ENCODE results near the gene SPACDR. TPM values are rescaled to one million over a fixed set of nuclear protein-coding genes. Genes with fewer than 3 reads are reported as not detected.

Gene SPACDR
- total RNA-seq, 1 experiment from 2014 or later = 4.5 TPM

GRCh38 chr7:100438172-100438571 lies 25.9 kb downstream of the SPACDR start:
- no peak overlapping the region for H3K4me3 Mint-ChIP-seq (ENCODE audit: low read depth, unreplicated experiment)
- intact Hi-C loops (cut with micrococcal nuclease; ENCODE audit: unreplicated experiment) = no loop called here
- H3K27me3 Mint-ChIP-seq (ENCODE audit: unreplicated experiment) = no peaks in the 10 kb centered on the region
- no peaks in the 10 kb centered on the region for H3K9me3 Mint-ChIP-seq (ENCODE audit: low read depth, unreplicated experiment)
- no peak for TF ChIP-seq CTCF (IDR thresholded peaks at IDR 0.05; ENCODE audit: unreplicated experiment)
- peaks cover 10% of the 10 kb centered on the region for H3K4me1 Mint-ChIP-seq (ENCODE audit: low read depth, unreplicated experiment)
- CTCF ChIA-PET = no interaction called here
- H3K36me3 Mint-ChIP-seq (ENCODE audit: insufficient read depth, unreplicated experiment) = peaks cover 35% of the 10 kb centered on the region
- H3K27ac Mint-ChIP-seq (ENCODE audit: unreplicated experiment) = no peak overlapping the region
- no TSS peak for BruUV-seq (replicated peaks)
- no peak for DNase-seq

DNA sequence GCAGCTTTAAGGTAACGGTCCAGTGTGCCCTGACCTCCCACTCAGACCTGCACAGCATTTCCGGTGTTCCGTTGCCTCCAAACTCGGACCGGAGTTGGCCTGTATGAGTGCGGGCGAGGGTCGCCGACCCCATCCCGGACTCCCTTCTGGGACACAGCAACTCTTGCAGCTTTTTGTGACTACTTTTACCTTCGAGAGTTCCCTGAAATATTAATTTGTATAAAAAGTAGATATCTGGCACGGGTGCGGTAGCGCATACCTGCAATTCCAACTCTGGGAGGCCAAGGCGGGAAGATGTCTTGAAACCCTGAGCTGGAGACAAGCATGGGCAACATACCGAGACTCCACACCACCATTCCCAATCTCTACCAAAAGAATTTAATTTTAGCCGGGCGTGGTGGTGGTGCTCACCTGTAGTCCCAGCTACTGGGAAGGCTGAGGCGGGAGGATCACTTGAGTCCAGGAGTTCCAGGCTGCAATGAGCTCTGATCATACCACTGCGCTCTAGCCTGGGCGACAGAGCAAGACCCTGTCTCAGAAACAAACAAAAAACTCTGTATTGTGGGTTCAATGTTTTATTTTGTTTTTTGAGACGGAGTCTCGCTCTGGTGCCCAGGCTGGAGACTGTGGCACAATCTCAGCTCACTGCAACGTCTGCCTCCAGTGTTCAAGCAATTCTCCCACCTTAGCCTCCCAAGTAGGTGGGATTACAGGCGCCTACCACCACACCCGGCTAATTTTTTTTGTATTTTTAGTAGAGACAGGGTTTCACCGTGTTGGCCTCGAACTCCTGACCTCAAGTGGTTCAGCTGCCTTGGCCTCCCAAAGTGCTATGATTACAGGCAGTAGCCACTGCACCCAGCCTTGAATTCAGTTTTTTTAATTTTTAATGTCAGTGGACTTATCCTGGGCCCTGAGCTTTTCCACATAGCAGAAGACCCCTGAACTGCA lies 26.6 kb downstream of the SPACDR start:
- BruUV-seq (replicated peaks) = no TSS peak
- intact Hi-C loops (cut with micrococcal nuclease; ENCODE audit: unreplicated experiment) = no loop called here
- DNase-seq = no peak
- no peak for TF ChIP-seq CTCF (IDR thresholded peaks at IDR 0.05; ENCODE audit: unreplicated experiment)
- Mint-ChIP-seq H3K36me3 (ENCODE audit: insufficient read depth, unreplicated experiment) (peaks cover 40% of the 10 kb centered on the region), H3K4me1 (ENCODE audit: low read depth, unreplicated experiment) (peaks cover 10% of the 10 kb centered on the region), H3K4me3 (ENCODE audit: low read depth, unreplicated experiment) (no peak overlapping the region), H3K27me3 (ENCODE audit: unreplicated experiment) (no peaks in the 10 kb centered on the region), H3K9me3 (ENCODE audit: low read depth, unreplicated experiment) (no peaks in the 10 kb centered on the region), H3K27ac (ENCODE audit: unreplicated experiment) (no peak overlapping the region)
- CTCF ChIA-PET = interaction anchor here (0.5 kb wide), 1 partner anchor 320 kb away, joined by 3 read pairs; no protein-coding TSS in a partner anchor

DNA sequence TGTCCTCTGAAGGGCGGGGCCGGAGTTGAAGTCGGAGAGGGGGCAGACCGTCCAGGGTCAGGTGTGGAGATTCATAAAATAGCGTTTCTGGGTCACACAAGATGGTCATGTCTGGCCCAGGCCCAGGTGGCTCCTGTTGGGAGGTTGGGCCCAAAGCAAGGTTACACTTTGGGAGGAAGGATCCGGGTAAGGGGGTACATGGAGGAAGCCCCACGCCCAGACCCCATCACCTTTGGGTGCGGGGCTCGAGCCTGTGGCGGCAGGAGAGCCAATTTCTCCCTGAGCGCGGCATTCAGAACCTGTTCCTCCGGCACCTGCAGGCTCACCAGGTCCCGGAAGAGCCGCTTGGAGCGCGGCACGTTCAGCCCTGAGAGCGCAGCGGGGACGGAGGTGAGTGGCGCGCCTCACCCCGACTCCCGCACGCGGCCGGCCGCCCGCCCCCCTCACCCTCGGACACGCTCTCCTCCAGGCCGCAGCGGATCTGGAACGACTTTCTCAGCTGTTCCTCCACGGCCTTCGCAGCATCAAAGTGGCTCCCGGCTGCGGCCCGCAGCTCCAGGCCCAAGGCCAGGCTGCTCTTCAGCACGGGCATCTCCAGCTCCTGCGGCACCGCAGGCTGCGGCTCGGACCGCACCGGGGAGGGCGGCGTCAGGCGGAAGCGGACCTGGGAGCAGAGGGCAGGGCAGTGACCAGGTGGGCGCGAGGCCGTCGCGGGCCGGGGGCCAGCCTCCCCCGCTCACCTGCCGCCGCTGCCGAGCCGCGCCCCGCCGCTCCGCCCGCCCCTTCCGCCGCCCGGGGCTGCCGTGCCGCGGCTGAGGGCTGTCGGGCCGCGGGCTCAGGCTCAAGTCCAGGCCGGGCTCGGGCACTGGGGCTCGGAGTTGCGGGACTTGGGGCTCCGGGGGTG lies 28.4 kb downstream of the SPACDR start:
- TF ChIP-seq CTCF (IDR thresholded peaks at IDR 0.05; ENCODE audit: unreplicated experiment) = no peak
- H3K4me3 Mint-ChIP-seq (ENCODE audit: low read depth, unreplicated experiment) = peak overlapping the region; percentile 83
- BruUV-seq (replicated peaks) = no TSS peak
- peaks cover 52% of the 10 kb centered on the region for H3K36me3 Mint-ChIP-seq (ENCODE audit: insufficient read depth, unreplicated experiment)
- peaks cover 10% of the 10 kb centered on the region for H3K4me1 Mint-ChIP-seq (ENCODE audit: low read depth, unreplicated experiment)
- intact Hi-C loops (cut with micrococcal nuclease; ENCODE audit: unreplicated experiment) = no loop called here
- DNase-seq = peak; percentile 28
- CTCF ChIA-PET = no interaction called here
- no peaks in the 10 kb centered on the region for H3K9me3 Mint-ChIP-seq (ENCODE audit: low read depth, unreplicated experiment)
- no peaks in the 10 kb centered on the region for H3K27me3 Mint-ChIP-seq (ENCODE audit: unreplicated experiment)
- H3K27ac Mint-ChIP-seq (ENCODE audit: unreplicated experiment) = peak overlapping the region; percentile 99

- Mint-ChIP-seq H3K9me3 (ENCODE audit: low read depth, unreplicated experiment) (no peaks in the 10 kb centered on the region), H3K4me3 (ENCODE audit: low read depth, unreplicated experiment) (peak overlapping the region; percentile 83), H3K4me1 (ENCODE audit: low read depth, unreplicated experiment) (peaks cover 10% of the 10 kb centered on the region), H3K27ac (ENCODE audit: unreplicated experiment) (peak overlapping the region; percentile 96), H3K36me3 (ENCODE audit: insufficient read depth, unreplicated experiment) (peaks cover 62% of the 10 kb centered on the region), H3K27me3 (ENCODE audit: unreplicated experiment) (peaks cover 3% of the 10 kb centered on the region)
- TSS peak; percentile 58 for BruUV-seq (replicated peaks)
- DNase-seq = no peak
- TF ChIP-seq CTCF (IDR thresholded peaks at IDR 0.05; ENCODE audit: unreplicated experiment) = no peak
- CTCF ChIA-PET = no interaction called here
- intact Hi-C loops (cut with micrococcal nuclease; ENCODE audit: unreplicated experiment) = no loop called here
Observed at GRCh38 chr7:100434297-100435144, 29.5 kb downstream of the SPACDR start.

Data from Calu3 (cell line).